ENCODE data around the gene CTSZ.

CTSZ gene

GRCh38 chr20:59030911-59031563, 24.0 kb upstream of the CTSZ start:
- DNase-seq: no peak

- no peak for DNase-seq
Measured at GRCh38 chr20:59028812-59029211, 21.8 kb upstream of the CTSZ start.

GRCh38 chr20:59027741-59028320, 20.8 kb upstream of the CTSZ start:
- DNase-seq: no peak

- DNase-seq: no peak
Measured at GRCh38 chr20:59026904-59027740, 20.1 kb upstream of the CTSZ start.

GRCh38 chr20:59025511-59025910, 18.5 kb upstream of the CTSZ start:
- no peak for DNase-seq

- DNase-seq: no peak
Measured at GRCh38 chr20:59025086-59025485, 18.0 kb upstream of the CTSZ start.

GRCh38 chr20:59024111-59024530, 17.1 kb upstream of the CTSZ start:
- DNase-seq: no peak

GRCh38 chr20:59023616-59024015, 16.6 kb upstream of the CTSZ start:
- no peak for DNase-seq

- DNase-seq: no peak
Measured at GRCh38 chr20:59022754-59023153, 15.7 kb upstream of the CTSZ start.

GRCh38 chr20:59020938-59021551, 14.0 kb upstream of the CTSZ start:
- no peak for DNase-seq

- no peak for DNase-seq
Measured at GRCh38 chr20:59019217-59019616, 12.2 kb upstream of the CTSZ start, which contains the start of gene TUBB1. TUBB1 (plus strand) TSS chr20:59019429; CDS start chr20:59019523, 94 bp downstream.

- no peak for DNase-seq
Measured at GRCh38 chr20:59018817-59019216, 11.8 kb upstream of the CTSZ start.

GRCh38 chr20:59017493-59018231, 10.6 kb upstream of the CTSZ start:
- DNase-seq: no peak

GRCh38 chr20:59016795-59017492, 9.9 kb upstream of the CTSZ start:
- peak; percentile 28 to 36 for DNase-seq

GRCh38 chr20:59015812-59016711, 9.0 kb upstream of the CTSZ start:
- no peak for DNase-seq

GRCh38 chr20:59015411-59015810, 8.4 kb upstream of the CTSZ start:
- no peak for DNase-seq

GRCh38 chr20:59014680-59015389, 7.8 kb upstream of the CTSZ start:
- no peak for DNase-seq

GRCh38 chr20:59013959-59014608, 7.0 kb upstream of the CTSZ start:
- peak in 1 of 2 donors; percentile 17 for DNase-seq

All from activated CD4-positive, alpha-beta T cell treated with anti-CD3 and anti-CD28 coated beads for 4 hours (primary cell).